Neuron (in vitro differentiated cells): ENCODE results near the gene NTRK1.
"Not testable (repeated sequence)": the region's sequence is repeated elsewhere in the genome, so short reads cannot be mapped to it uniquely, and the experiment has no call there.

Experiments used
- H2AFZ ChIP-seq: one replicate; pipeline ENCODE4 v1.6.1; 2013; ENCODE audit warnings: low read depth, mild to moderate bottlenecking, inconsistent platforms, low read length, moderate library complexity
- H3K27me3 ChIP-seq: one replicate; pipeline ENCODE4 v1.6.1; 2013; ENCODE audit warnings: low read length; ENCODE audit not compliant: insufficient read depth
- H3K36me3 ChIP-seq: one replicate; pipeline ENCODE4 v1.6.1; 2013; ENCODE audit warnings: low read length; ENCODE audit not compliant: insufficient read depth
- H3K4me1 ChIP-seq: one replicate; pipeline ENCODE4 v1.6.1; 2013; ENCODE audit warnings: low read length; ENCODE audit not compliant: insufficient read depth
- H3K4me3 ChIP-seq: 2 replicates; pipeline ENCODE4 v1.5.1; 2013; ENCODE audit warnings: mild to moderate bottlenecking, low read length, moderate library complexity
- H3K9me3 ChIP-seq: one replicate; pipeline ENCODE4 v1.6.1; 2013; ENCODE audit warnings: low read length

The NTRK1 gene

GRCh38 chr1:156926695-156927094, 66.0 kb downstream of the NTRK1 start:
- not testable (repeated sequence) for H3K9me3 ChIP-seq, H2AFZ ChIP-seq, H3K4me3 ChIP-seq, H3K4me1 ChIP-seq, H3K36me3 ChIP-seq
- H3K27me3 ChIP-seq: peaks cover 66% of the 10 kb centered on the region

GRCh38 chr1:156927215-156928042, 66.8 kb downstream of the NTRK1 start:
- Histone ChIP-seq H3K36me3 (no peaks in the 10 kb centered on the region), H3K9me3 (no peaks in the 10 kb centered on the region), H3K4me3 (peak overlapping the region; percentile 5), H3K27me3 (peaks cover 59% of the 10 kb centered on the region), H2AFZ (no peak overlapping the region), H3K4me1 (peaks cover 7% of the 10 kb centered on the region)

DNA sequence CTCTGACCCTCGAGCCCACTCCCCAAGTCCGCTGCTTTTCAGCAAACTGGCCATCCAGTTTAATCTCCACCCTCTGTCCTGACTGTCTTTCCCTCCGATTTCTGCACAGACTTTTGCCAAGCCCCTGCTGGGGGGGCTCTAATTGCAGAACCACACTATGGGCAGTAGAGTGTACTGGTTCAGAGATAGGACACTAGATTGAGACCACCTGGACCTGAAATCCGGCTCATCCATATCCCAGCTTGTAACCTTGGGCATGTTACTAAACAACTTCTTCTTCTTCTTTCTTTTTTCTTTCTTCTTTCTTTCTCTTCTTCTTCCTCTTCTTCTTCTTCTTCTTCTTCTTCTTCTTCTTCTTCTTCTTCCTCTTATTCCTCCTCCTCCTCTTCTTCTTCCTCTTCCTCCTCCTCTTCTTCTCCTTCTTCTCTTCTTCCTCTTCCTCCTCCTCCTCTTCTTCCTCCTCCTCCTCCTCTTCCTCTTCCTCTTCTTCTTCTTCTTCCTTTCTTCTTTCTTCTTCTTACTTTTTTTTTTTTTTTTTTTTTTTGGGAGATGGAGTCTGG, 67.5 kb downstream of the NTRK1 start:
- Histone ChIP-seq H3K4me3 (no peak overlapping the region), H3K36me3 (no peaks in the 10 kb centered on the region), H3K27me3 (peaks cover 52% of the 10 kb centered on the region), H2AFZ (no peak overlapping the region), H3K4me1 (peaks cover 12% of the 10 kb centered on the region), H3K9me3 (no peaks in the 10 kb centered on the region)

- peaks cover 37% of the 10 kb centered on the region for H3K27me3 ChIP-seq
- peaks cover 12% of the 10 kb centered on the region for H3K4me1 ChIP-seq
- H3K9me3 ChIP-seq: no peaks in the 10 kb centered on the region
- no peak overlapping the region for H3K4me3 ChIP-seq
- H3K36me3 ChIP-seq: peaks cover 8% of the 10 kb centered on the region
- H2AFZ ChIP-seq: no peak overlapping the region
These were observed 69.1 kb downstream of the NTRK1 start for GRCh38 chr1:156929596-156930238.

- Histone ChIP-seq H3K27me3 (peaks cover 30% of the 10 kb centered on the region), H3K4me3 (no peak overlapping the region), H3K36me3 (peaks cover 12% of the 10 kb centered on the region), H2AFZ (no peak overlapping the region), H3K9me3 (no peaks in the 10 kb centered on the region), H3K4me1 (peaks cover 12% of the 10 kb centered on the region)
These were observed 69.8 kb downstream of the NTRK1 start for GRCh38 chr1:156930483-156930882.
